Fibroblast of villous mesenchyme (primary cell): Measurements from ENCODE around the gene SNX30. TPM values are rescaled to one million over a fixed set of nuclear protein-coding genes. Genes with fewer than 3 reads are reported as not detected.

ENCODE experiments used
- DNase-seq: peaks from one replicate; pipeline ENCODE4 v3.0.0-alpha.2; 2010; ENCODE audit warnings: low read depth
- H3K4me3 ChIP-seq: 2 replicates; pipeline ENCODE4 v1.5.1; 2011; ENCODE audit warnings: low read depth, mild to moderate bottlenecking, low read length
- total RNA-seq: library from RNA; depleted of rRNA; stranded (reverse); fragments of >200 nt; gene quantifications from 2 replicates; pipeline ENCODE4 v1.2.3, GENCODE V29; 2012
- TF ChIP-seq, protein P1 (sequence below): IDR thresholded peaks from 2 replicates; pipeline ENCODE4 v1.5.1; 2012; ENCODE audit warnings: low read depth, mild to moderate bottlenecking, low read length; ENCODE audit not compliant: insufficient read depth

Gene SNX30
- total RNA-seq, 1 donor: 27.6 TPM

DNA sequence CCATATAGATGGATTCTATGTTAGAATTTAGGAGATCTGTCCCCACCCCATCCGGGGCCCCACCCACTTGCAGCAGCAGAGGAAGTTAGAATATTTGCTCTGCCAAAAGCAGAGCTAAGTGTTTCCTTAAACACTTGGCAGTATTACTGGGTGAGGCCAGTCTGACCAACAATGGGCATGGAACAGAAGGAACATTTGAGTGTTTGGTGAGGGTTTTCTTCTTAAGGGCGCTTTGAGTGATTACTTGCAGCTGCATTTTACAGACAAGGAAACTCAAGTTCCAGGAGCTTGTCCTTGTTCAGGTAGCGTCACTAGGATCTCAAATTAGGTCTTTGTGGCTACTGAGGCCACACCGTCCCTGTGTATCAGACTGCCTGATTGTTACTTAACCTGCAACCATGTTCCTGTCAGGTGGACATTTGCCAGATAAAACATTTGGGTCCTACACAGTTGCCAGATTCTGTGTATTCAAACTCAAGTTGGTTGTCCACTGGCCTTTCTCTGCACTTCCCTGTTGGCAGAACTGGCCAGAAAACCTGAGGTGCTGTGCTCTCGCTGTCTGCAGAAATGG is 80.8 kb downstream of the SNX30 start:
- no peak for DNase-seq
- TF ChIP-seq, protein P1, sequence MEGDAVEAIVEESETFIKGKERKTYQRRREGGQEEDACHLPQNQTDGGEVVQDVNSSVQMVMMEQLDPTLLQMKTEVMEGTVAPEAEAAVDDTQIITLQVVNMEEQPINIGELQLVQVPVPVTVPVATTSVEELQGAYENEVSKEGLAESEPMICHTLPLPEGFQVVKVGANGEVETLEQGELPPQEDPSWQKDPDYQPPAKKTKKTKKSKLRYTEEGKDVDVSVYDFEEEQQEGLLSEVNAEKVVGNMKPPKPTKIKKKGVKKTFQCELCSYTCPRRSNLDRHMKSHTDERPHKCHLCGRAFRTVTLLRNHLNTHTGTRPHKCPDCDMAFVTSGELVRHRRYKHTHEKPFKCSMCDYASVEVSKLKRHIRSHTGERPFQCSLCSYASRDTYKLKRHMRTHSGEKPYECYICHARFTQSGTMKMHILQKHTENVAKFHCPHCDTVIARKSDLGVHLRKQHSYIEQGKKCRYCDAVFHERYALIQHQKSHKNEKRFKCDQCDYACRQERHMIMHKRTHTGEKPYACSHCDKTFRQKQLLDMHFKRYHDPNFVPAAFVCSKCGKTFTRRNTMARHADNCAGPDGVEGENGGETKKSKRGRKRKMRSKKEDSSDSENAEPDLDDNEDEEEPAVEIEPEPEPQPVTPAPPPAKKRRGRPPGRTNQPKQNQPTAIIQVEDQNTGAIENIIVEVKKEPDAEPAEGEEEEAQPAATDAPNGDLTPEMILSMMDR: no peak
- no peak overlapping the region for H3K4me3 ChIP-seq

DNA sequence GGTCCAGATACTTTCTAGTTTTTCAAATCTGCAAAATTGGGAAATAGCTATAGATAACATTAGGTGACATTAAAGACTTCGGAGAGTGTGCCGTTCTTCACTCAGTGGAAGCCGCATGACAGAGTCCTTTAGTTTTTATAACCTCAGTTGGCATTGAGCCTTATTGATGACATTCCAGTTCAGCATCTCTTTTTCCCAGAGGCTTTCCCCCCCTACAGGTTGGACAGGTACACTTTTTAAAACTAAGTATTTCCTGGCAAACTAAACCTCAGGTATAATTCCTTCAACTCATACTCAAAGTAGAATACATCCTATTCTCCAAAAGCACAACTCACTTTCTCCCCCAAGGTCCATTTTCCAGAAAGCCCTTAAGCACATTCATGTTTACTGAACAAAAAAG is 81.4 kb downstream of the SNX30 start:
- DNase-seq: no peak
- no peak overlapping the region for H3K4me3 ChIP-seq
- TF ChIP-seq, protein P1: no peak

DNA sequence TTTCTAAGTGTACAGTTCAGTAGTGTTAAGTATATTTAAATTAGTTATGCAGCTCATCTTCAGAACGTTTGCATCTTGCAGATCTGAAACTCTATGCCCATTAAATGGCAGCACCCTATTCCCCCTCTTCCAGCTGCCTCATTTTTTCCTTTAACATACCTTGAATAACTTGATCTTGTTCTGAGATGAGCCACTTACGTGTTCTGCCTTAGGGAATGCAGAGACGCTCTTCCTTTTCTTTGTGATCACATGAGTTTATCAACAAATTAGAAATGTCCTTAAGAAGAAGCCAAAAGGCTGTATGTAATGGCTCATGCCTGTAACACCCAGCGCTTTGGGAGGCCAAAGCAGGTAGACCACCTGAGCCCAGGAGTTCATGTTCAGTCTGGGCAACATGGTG is 82.5 kb downstream of the SNX30 start:
- TF ChIP-seq, protein P1: no peak
- DNase-seq: no peak
- no peak overlapping the region for H3K4me3 ChIP-seq

DNA sequence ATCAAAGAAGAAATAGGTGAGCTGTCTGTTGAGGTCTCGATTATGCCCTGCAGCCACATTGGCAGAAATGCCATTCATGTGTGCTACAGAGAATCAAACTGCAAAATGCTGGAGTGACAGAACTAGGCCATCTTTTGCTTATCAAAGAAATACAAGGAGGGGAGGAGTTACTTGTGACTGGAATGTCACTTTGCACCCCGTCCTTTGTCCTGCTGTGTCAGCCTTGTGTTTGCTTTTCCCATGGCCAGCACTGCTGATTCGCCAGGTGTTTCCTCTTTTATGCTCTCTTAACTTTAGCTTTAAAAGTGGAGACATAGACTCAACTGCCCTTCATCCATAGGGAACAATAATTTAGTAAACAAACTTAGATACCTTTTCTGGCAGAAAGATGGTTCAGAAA is 85.8 kb downstream of the SNX30 start:
- DNase-seq: no peak
- TF ChIP-seq, protein P1: no peak

DNA sequence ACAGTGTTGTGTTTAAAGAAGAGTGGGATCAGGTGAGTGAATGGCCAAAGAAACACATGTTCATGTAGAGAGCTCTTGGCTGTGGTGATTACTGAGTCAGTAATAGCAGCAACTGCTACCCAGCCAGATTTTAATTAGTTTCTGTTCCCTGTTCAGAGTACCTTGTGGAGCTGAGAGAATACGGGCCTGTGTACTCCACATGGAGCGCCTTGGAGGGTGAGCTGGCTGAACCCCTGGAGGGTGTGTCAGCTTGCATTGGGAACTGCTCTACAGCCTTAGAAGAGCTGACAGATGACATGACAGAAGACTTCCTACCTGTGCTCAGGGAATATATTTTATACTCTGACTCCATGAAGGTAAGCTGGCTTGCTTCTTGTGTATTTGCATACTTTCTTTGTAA is 87.8 kb downstream of the SNX30 start:
- TF ChIP-seq, protein P1: no peak
- no peak overlapping the region for H3K4me3 ChIP-seq
- DNase-seq: no peak

More for the DNA sequence above, 85.8 kb downstream of the SNX30 start:
- no peak overlapping the region for H3K4me3 ChIP-seq

DNA sequence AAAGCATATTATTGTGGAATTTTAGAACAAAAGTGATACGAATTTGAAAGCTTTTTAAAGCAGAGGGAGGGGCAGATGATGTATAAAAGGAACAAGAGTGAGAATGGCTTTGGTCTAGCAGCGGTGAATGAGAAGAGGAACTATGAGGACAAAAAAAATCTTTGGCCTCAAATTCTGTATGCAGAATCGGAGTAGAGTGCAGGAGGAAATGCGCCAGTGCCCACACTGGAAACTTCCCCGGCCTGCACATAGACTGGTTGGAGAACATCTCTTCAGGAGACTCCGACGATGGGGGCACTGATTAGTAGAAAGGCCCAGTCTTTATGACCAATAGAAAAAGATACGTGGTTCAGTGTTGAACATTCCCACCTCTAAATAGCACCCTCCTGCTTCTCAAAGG is 88.8 kb downstream of the SNX30 start:
- no peak overlapping the region for H3K4me3 ChIP-seq
- DNase-seq: no peak
- TF ChIP-seq, protein P1: no peak

DNA sequence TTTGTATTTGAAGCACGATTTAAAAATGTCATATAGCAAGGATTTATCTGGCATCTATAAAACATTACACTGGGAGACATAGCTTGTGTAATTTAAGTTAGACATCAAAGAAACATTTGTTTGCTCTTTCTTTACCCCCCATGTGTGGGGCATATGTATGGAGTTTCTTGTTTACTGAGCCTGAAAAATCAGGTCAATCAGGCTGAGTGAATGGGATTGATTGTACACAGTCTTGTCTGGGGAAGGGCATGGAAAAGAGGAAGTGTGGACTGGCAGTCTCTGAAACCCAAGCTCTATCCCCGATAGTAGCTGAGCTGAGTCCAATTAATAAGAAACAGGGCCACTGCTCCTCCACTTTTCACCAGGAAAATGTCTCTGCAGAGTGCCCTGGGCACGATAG is 90.7 kb downstream of the SNX30 start:
- H3K4me3 ChIP-seq: no peak overlapping the region
- DNase-seq: no peak
- TF ChIP-seq, protein P1: no peak
